Measurements from ENCODE around the gene LRP5. TPM values are rescaled to one million over a fixed set of nuclear protein-coding genes. Genes with fewer than 3 reads are reported as not detected.

The LRP5 gene
- total RNA-seq, 1 experiment from 2014 or later = 48.8 TPM

DNA sequence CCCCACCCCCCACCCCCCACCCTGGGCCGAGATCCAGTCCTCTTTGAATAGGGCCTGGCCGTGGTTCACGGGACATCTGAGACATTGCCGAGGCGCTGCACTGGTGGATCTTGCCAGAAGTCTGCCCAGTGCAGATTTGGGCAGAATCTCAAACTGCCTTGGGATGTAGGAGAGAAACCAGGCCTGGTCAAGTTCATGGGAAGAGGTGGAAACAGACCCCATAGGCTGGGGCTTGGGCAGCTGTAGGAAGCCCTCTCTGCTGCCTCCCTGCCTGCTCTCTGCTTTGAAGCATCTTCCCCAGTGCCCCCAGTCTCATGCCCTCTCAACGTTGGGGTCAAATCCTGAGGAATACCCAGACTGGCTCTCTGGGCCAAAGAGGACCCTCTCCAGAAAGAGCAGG, 132.2 kb downstream of the LRP5 start:
- Mint-ChIP-seq H3K9me3 (no peaks in the 10 kb centered on the region), H3K27me3 (ENCODE audit: low read depth) (no peaks in the 10 kb centered on the region), H3K4me3 (no peak overlapping the region), H3K36me3 (peaks cover 24% of the 10 kb centered on the region), H3K27ac (no peak overlapping the region), H3K4me1 (peaks cover 18% of the 10 kb centered on the region)
- no peak for ATAC-seq
- TF ChIP-seq ZNF396 (CRISPR knock-in tag; IDR thresholded peaks at IDR 0.05; ENCODE audit: borderline replicate concordance) (no peak), GRHL2 (CRISPR knock-in tag; IDR thresholded peaks at IDR 0.05; ENCODE audit: insufficient replicate concordance, severe bottlenecking) (no peak), ZNF219 (CRISPR knock-in tag; IDR thresholded peaks at IDR 0.05; ENCODE audit: borderline replicate concordance) (no peak), IRF1 (CRISPR knock-in tag; IDR thresholded peaks at IDR 0.05) (no peak), FOXP1 (CRISPR knock-in tag; IDR thresholded peaks at IDR 0.05; ENCODE audit: borderline replicate concordance) (no peak), PREB (CRISPR knock-in tag; IDR thresholded peaks at IDR 0.05; ENCODE audit: borderline replicate concordance) (no peak), OVOL2 (CRISPR knock-in tag; IDR thresholded peaks at IDR 0.05; ENCODE audit: borderline replicate concordance) (no peak), ZNF423 (CRISPR knock-in tag; IDR thresholded peaks at IDR 0.05) (no peak), ZNF317 (CRISPR knock-in tag; IDR thresholded peaks at IDR 0.05; ENCODE audit: borderline replicate concordance, low read depth) (no peak), NFATC4 (CRISPR knock-in tag; IDR thresholded peaks at IDR 0.05) (no peak), ZNF263 (CRISPR knock-in tag; IDR thresholded peaks at IDR 0.05; ENCODE audit: low read depth) (no peak), GTF2I (CRISPR knock-in tag; conservative IDR thresholded peaks at IDR 0.05) (no peak), ZNF232 (CRISPR knock-in tag; IDR thresholded peaks at IDR 0.05) (no peak)
- TF ChIP-seq, protein P1, sequence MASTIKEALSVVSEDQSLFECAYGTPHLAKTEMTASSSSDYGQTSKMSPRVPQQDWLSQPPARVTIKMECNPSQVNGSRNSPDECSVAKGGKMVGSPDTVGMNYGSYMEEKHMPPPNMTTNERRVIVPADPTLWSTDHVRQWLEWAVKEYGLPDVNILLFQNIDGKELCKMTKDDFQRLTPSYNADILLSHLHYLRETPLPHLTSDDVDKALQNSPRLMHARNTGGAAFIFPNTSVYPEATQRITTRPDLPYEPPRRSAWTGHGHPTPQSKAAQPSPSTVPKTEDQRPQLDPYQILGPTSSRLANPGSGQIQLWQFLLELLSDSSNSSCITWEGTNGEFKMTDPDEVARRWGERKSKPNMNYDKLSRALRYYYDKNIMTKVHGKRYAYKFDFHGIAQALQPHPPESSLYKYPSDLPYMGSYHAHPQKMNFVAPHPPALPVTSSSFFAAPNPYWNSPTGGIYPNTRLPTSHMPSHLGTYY (CRISPR knock-in tag; IDR thresholded peaks at IDR 0.05) = no peak
- ChIA-PET POLR2A (interaction anchor here (1.0 kb wide), 1 partner anchor 356 kb away, joined by 3 read pairs; no protein-coding TSS in a partner anchor), CTCF (no interaction called here)
- no peak for DNase-seq (ENCODE audit: low spot score)

GRCh38 chr11:68445531-68446035, 133.2 kb downstream of the LRP5 start:
- Mint-ChIP-seq H3K27ac (0 out of 2 replicates have a peak overlapping the region, but pooled peaks have one; percentile 41), H3K27me3 (ENCODE audit: low read depth) (no peaks in the 10 kb centered on the region; the same call in 1 of the 2 replicates), H3K4me3 (no peak overlapping the region), H3K4me1 (peaks cover 10% of the 10 kb centered on the region), H3K36me3 (peaks cover 26% of the 10 kb centered on the region), H3K9me3 (no peaks in the 10 kb centered on the region)
- DNase-seq (ENCODE audit: low spot score) (no peak), ATAC-seq (no peak)
- ChIA-PET CTCF (no interaction called here), POLR2A (interaction anchor here (1.0 kb wide), 1 partner anchor 355 kb away, joined by 3 read pairs; no protein-coding TSS in a partner anchor)
- no peak for TF ChIP-seq ZSCAN18 (CRISPR knock-in tag; IDR thresholded peaks at IDR 0.05)
- TF ChIP-seq TCF7 (CRISPR knock-in tag; IDR thresholded peaks at IDR 0.05; ENCODE audit: low read depth) = no peak
- TF ChIP-seq, protein P2, sequence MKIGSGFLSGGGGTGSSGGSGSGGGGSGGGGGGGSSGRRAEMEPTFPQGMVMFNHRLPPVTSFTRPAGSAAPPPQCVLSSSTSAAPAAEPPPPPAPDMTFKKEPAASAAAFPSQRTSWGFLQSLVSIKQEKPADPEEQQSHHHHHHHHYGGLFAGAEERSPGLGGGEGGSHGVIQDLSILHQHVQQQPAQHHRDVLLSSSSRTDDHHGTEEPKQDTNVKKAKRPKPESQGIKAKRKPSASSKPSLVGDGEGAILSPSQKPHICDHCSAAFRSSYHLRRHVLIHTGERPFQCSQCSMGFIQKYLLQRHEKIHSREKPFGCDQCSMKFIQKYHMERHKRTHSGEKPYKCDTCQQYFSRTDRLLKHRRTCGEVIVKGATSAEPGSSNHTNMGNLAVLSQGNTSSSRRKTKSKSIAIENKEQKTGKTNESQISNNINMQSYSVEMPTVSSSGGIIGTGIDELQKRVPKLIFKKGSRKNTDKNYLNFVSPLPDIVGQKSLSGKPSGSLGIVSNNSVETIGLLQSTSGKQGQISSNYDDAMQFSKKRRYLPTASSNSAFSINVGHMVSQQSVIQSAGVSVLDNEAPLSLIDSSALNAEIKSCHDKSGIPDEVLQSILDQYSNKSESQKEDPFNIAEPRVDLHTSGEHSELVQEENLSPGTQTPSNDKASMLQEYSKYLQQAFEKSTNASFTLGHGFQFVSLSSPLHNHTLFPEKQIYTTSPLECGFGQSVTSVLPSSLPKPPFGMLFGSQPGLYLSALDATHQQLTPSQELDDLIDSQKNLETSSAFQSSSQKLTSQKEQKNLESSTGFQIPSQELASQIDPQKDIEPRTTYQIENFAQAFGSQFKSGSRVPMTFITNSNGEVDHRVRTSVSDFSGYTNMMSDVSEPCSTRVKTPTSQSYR (CRISPR knock-in tag; IDR thresholded peaks at IDR 0.05) = no peak
- TF ChIP-seq, protein P3, sequence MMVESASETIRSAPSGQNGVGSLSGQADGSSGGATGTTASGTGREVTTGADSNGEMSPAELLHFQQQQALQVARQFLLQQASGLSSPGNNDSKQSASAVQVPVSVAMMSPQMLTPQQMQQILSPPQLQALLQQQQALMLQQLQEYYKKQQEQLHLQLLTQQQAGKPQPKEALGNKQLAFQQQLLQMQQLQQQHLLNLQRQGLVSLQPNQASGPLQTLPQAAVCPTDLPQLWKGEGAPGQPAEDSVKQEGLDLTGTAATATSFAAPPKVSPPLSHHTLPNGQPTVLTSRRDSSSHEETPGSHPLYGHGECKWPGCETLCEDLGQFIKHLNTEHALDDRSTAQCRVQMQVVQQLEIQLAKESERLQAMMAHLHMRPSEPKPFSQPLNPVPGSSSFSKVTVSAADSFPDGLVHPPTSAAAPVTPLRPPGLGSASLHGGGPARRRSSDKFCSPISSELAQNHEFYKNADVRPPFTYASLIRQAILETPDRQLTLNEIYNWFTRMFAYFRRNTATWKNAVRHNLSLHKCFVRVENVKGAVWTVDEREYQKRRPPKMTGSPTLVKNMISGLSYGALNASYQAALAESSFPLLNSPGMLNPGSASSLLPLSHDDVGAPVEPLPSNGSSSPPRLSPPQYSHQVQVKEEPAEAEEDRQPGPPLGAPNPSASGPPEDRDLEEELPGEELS (CRISPR knock-in tag; IDR thresholded peaks at IDR 0.05) = no peak
- TF ChIP-seq HMGA2 (CRISPR knock-in tag; IDR thresholded peaks at IDR 0.05) = no peak
- no peak for TF ChIP-seq NR3C1 (CRISPR knock-in tag; conservative IDR thresholded peaks at IDR 0.05; ENCODE audit: low read depth)
- TF ChIP-seq NFATC4 (CRISPR knock-in tag; IDR thresholded peaks at IDR 0.05) = no peak
- TF ChIP-seq SMAD3 (CRISPR knock-in tag; IDR thresholded peaks at IDR 0.05; ENCODE audit: borderline replicate concordance) = no peak

All from WTC11 (cell line).